Nephron progenitor cell (in vitro differentiated cells): ENCODE results near the gene MTCL1.

Source experiments
- DNase-seq: peaks from one replicate; pipeline ENCODE4 v3.0.0; 2021
- H3K27ac Mint-ChIP-seq: 2 replicates; pipeline ENCODE4 v1.8.0; 2021; ENCODE audit warnings: mild to moderate bottlenecking, moderate library complexity, mixed read lengths
- H3K27me3 Mint-ChIP-seq: 2 replicates; pipeline ENCODE4 v1.8.0; 2021; ENCODE audit warnings: mild to moderate bottlenecking, low read depth, mixed read lengths; ENCODE audit not compliant: poor library complexity
- H3K36me3 Mint-ChIP-seq: 2 replicates; pipeline ENCODE4 v1.8.0; 2021; ENCODE audit warnings: low read depth, mixed read lengths
- H3K4me1 Mint-ChIP-seq: 2 replicates; pipeline ENCODE4 v1.8.0; 2021; ENCODE audit warnings: mixed read lengths
- H3K4me3 Mint-ChIP-seq: 2 replicates; pipeline ENCODE4 v1.8.0; 2021; ENCODE audit warnings: mild to moderate bottlenecking, moderate library complexity, mixed read lengths
- H3K9me3 Mint-ChIP-seq: 2 replicates; pipeline ENCODE4 v1.8.0; 2021; ENCODE audit warnings: mild to moderate bottlenecking, moderate library complexity, mixed read lengths
- CTCF ChIP-seq: fragments of 200-600 bp; sonication (generic); IDR thresholded peaks from 2 replicates; pipeline ENCODE4 v1.5.0; 2021; ENCODE audit warnings: antibody characterized with exemption

MTCL1 gene

GRCh38 chr18:8762968-8763367 is 57.6 kb downstream of the MTCL1 start:
- no peak for TF ChIP-seq CTCF
- Mint-ChIP-seq H3K4me3 (no peak overlapping the region), H3K27me3 (peaks cover 3% of the 10 kb centered on the region), H3K27ac (no peak overlapping the region), H3K4me1 (peaks cover 24% of the 10 kb centered on the region), H3K36me3 (peaks cover 35% of the 10 kb centered on the region), H3K9me3 (peaks cover 24% of the 10 kb centered on the region)
- DNase-seq: no peak

GRCh38 chr18:8763611-8764010 is 58.3 kb downstream of the MTCL1 start:
- Mint-ChIP-seq H3K9me3 (peaks cover 24% of the 10 kb centered on the region), H3K27ac (no peak overlapping the region), H3K36me3 (peaks cover 31% of the 10 kb centered on the region), H3K27me3 (peaks cover 3% of the 10 kb centered on the region), H3K4me1 (peaks cover 24% of the 10 kb centered on the region), H3K4me3 (no peak overlapping the region)
- DNase-seq: no peak
- no peak for TF ChIP-seq CTCF

- Mint-ChIP-seq H3K27me3 (peaks cover 3% of the 10 kb centered on the region), H3K36me3 (peaks cover 28% of the 10 kb centered on the region), H3K4me1 (peaks cover 24% of the 10 kb centered on the region), H3K27ac (no peak overlapping the region), H3K9me3 (peaks cover 16% of the 10 kb centered on the region), H3K4me3 (no peak overlapping the region)
- TF ChIP-seq CTCF: no peak
- no peak for DNase-seq
Observed at GRCh38 chr18:8765783-8766463, 60.6 kb downstream of the MTCL1 start.

- no peak for DNase-seq
- H3K27me3 Mint-ChIP-seq: peaks cover 3% of the 10 kb centered on the region
- peaks cover 21% of the 10 kb centered on the region for H3K36me3 Mint-ChIP-seq
- H3K4me3 Mint-ChIP-seq: no peak overlapping the region
- H3K4me1 Mint-ChIP-seq: peaks cover 24% of the 10 kb centered on the region
- no peak for TF ChIP-seq CTCF
- peaks cover 8% of the 10 kb centered on the region for H3K9me3 Mint-ChIP-seq
- no peak overlapping the region for H3K27ac Mint-ChIP-seq
Observed at GRCh38 chr18:8766559-8767293, 61.4 kb downstream of the MTCL1 start.

- Mint-ChIP-seq H3K27ac (no peak overlapping the region), H3K4me1 (peaks cover 24% of the 10 kb centered on the region), H3K36me3 (peaks cover 15% of the 10 kb centered on the region), H3K9me3 (peaks cover 4% of the 10 kb centered on the region), H3K27me3 (peaks cover 3% of the 10 kb centered on the region), H3K4me3 (no peak overlapping the region)
- no peak for DNase-seq
- TF ChIP-seq CTCF: no peak
Observed at GRCh38 chr18:8767340-8767739, 62.0 kb downstream of the MTCL1 start.
